Measurements from ENCODE around the gene MON1A.
"Not testable (repeated sequence)": the region's sequence is repeated elsewhere in the genome, so short reads cannot be mapped to it uniquely, and the experiment has no call there.

The MON1A gene

GRCh38 chr3:49917806-49918590, 11.6 kb downstream of the MON1A start:
- DNase-seq (ENCODE audit: low read depth), result not testable (repeated sequence)

GRCh38 chr3:49916686-49917085, 12.9 kb downstream of the MON1A start:
- no peak for DNase-seq (ENCODE audit: low read depth)

- no peak for DNase-seq (ENCODE audit: low read depth)
These were observed 14.7 kb downstream of the MON1A start for GRCh38 chr3:49914906-49915305.

GRCh38 chr3:49912881-49913281, 16.7 kb downstream of the MON1A start:
- no peak for DNase-seq (ENCODE audit: low read depth)

GRCh38 chr3:49911611-49912010, 18.0 kb downstream of the MON1A start:
- no peak for DNase-seq (ENCODE audit: low read depth)

- no peak for DNase-seq (ENCODE audit: low read depth)
These were observed 18.5 kb downstream of the MON1A start for GRCh38 chr3:49911124-49911420.

- DNase-seq (ENCODE audit: low read depth), result no peak
These were observed 19.0 kb downstream of the MON1A start for GRCh38 chr3:49910409-49911123.

GRCh38 chr3:49908373-49909199, 21.0 kb downstream of the MON1A start:
- no peak for DNase-seq (ENCODE audit: low read depth)

GRCh38 chr3:49906073-49906743, 23.4 kb downstream of the MON1A start:
- no peak for DNase-seq (ENCODE audit: low read depth)

- DNase-seq (ENCODE audit: low read depth), result not testable (repeated sequence)
These were observed 25.2 kb downstream of the MON1A start for GRCh38 chr3:49904448-49904847.

- peak; percentile 55 for DNase-seq (ENCODE audit: low read depth)
These were observed 25.9 kb downstream of the MON1A start, which contains the start of gene MST1R for GRCh38 chr3:49903451-49904424. Gene MST1R, minus strand, starts transcription at chr3:49903873. Its CDS starts 264 bp downstream, at chr3:49903609.

- no peak for DNase-seq (ENCODE audit: low read depth)
These were observed 26.9 kb downstream of the MON1A start for GRCh38 chr3:49902511-49903345.

- no peak for DNase-seq (ENCODE audit: low read depth)
These were observed 28.0 kb downstream of the MON1A start for GRCh38 chr3:49901366-49902339.

GRCh38 chr3:49900491-49901153, 29.0 kb downstream of the MON1A start:
- no peak for DNase-seq (ENCODE audit: low read depth)

- no peak for DNase-seq (ENCODE audit: low read depth)
These were observed 29.8 kb downstream of the MON1A start for GRCh38 chr3:49899815-49900214.

- DNase-seq (ENCODE audit: low read depth), result no peak
These were observed 30.6 kb downstream of the MON1A start for GRCh38 chr3:49898991-49899390.

- DNase-seq (ENCODE audit: low read depth), result no peak
These were observed 33.3 kb downstream of the MON1A start for GRCh38 chr3:49896345-49896744.

GRCh38 chr3:49895791-49896190, 33.8 kb downstream of the MON1A start:
- DNase-seq (ENCODE audit: low read depth), result no peak

Measured in stimulated activated CD8-positive, alpha-beta memory T cell treated with anti-CD3 and anti-CD28 coated beads, Interleukin-15, amount 100 ng/mL, for 24 hours (primary cell).